ENCODE data around the gene TDRD10. TPM values are rescaled to one million over a fixed set of nuclear protein-coding genes. Genes with fewer than 3 reads are reported as not detected.

The TDRD10 gene
- total and polyA plus RNA-seq, 2 of the 4 experiments (the other 2 are of a cell fraction), result not detected

DNA sequence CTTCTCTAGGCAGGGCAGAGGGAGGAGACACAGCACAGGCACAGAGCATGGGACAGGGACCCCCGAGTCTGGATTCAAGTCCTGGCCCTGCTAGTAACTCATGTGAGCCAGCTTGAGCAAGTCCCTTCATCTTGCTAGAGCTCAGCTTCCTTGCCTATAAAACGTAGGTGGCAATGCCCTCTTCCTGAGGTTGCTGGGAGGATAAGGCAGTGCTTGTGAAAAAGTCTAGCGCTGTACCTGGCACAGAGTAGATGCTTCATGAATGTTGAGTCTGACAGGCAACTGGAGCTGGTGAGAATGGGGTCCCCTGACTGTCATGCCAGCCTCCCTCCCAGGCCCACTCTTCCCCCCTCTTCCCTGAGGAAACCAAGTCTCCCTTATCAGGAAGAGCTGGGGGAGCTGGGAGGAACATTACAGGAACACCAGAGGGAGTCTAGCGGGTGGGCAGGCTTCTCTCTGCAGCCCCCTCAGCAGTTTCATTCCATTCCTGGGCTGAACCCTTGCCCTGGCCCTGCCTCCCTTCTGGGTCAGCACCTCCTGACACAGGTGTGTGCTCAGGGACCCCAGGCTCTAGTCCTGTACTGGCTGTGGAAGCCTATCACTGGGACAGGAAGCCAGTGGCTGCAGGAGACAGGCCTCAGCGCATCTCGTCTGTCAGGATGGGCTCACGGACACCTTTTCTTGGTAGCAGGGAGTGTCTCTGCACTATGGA lies 75.5 kb downstream of the TDRD10 start:
- no peak overlapping the region for H3K4me2 ChIP-seq (ENCODE audit: low read depth, low read length)
- H3K27me3 ChIP-seq (ENCODE audit: control insufficient read depth, insufficient read depth, low read length), result peaks cover 8% of the 10 kb centered on the region; the same call in 1 of the 2 replicates
- no peaks in the 10 kb centered on the region for H3K9me3 ChIP-seq (ENCODE audit: control insufficient read depth, insufficient read depth, low read length)
- H3K4ac ChIP-seq (ENCODE audit: low read depth, low read length), result no peak overlapping the region
- H3K27ac ChIP-seq (ENCODE audit: insufficient read depth, low read length), result no peak overlapping the region
- no peak overlapping the region for H4K8ac ChIP-seq (ENCODE audit: low read depth in 2 of 2, low read length in 2 of 2)
- H2BK15ac ChIP-seq (ENCODE audit: low read depth, low read length), result no peak overlapping the region
- H2BK120ac ChIP-seq (ENCODE audit: low read depth, low read length), result no peak overlapping the region
- no peak overlapping the region for H4K5ac ChIP-seq (ENCODE audit: low read depth, low read length)
- no peak overlapping the region for H3K4me3 ChIP-seq (ENCODE audit: insufficient read depth, low read depth, low read length)
- H3K9me1 ChIP-seq (ENCODE audit: insufficient read depth, low read length), result peaks cover 11% of the 10 kb centered on the region; the same call in 1 of the 2 replicates
- H4K20me1 ChIP-seq (ENCODE audit: insufficient read depth, low read length), result peaks cover 14% of the 10 kb centered on the region
- H2AK5ac ChIP-seq (ENCODE audit: low read depth, low read length), result no peak overlapping the region
- H2BK20ac ChIP-seq (ENCODE audit: low read depth, low read length), result no peak overlapping the region
- ChIA-PET POLR2A (ENCODE audit: unreplicated experiment) (no interaction called here), CTCF (no interaction called here)
- in situ Hi-C loops (cut with MboI; ENCODE audit: low sequenced_read_pairs) (no loop called here), intact Hi-C loops (cut with micrococcal nuclease) (no loop called here), dilution Hi-C loops (cut with HindIII; ENCODE audit: low sequenced_read_pairs, unreplicated experiment) (no loop called here)
- TF ChIP-seq, protein P1, sequence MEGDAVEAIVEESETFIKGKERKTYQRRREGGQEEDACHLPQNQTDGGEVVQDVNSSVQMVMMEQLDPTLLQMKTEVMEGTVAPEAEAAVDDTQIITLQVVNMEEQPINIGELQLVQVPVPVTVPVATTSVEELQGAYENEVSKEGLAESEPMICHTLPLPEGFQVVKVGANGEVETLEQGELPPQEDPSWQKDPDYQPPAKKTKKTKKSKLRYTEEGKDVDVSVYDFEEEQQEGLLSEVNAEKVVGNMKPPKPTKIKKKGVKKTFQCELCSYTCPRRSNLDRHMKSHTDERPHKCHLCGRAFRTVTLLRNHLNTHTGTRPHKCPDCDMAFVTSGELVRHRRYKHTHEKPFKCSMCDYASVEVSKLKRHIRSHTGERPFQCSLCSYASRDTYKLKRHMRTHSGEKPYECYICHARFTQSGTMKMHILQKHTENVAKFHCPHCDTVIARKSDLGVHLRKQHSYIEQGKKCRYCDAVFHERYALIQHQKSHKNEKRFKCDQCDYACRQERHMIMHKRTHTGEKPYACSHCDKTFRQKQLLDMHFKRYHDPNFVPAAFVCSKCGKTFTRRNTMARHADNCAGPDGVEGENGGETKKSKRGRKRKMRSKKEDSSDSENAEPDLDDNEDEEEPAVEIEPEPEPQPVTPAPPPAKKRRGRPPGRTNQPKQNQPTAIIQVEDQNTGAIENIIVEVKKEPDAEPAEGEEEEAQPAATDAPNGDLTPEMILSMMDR (conservative IDR thresholded peaks at IDR 0.05; ENCODE audit: low read depth, low read length), result no peak
- TF ChIP-seq MAZ (IDR thresholded peaks at IDR 0.05; ENCODE audit: borderline replicate concordance, low read depth, low read length) (no peak), MAFK (IDR thresholded peaks at IDR 0.05; ENCODE audit: low read depth, low read length) (no peak), POLR2A (IDR thresholded peaks at IDR 0.05; ENCODE audit: low read depth, low read length) (no peak), CHD1 (IDR thresholded peaks at IDR 0.05; ENCODE audit: low read depth, low read length) (no peak), RFX5 (IDR thresholded peaks at IDR 0.05; ENCODE audit: low read depth, low read length) (no peak), RAD21 (IDR thresholded peaks at IDR 0.05; ENCODE audit: low read length) (no peak), SMC3 (IDR thresholded peaks at IDR 0.05; ENCODE audit: low read depth, low read length) (no peak), RCOR1 (IDR thresholded peaks at IDR 0.05; ENCODE audit: insufficient replicate concordance, low read length) (no peak), USF2 (IDR thresholded peaks at IDR 0.05; ENCODE audit: low read depth, low read length) (no peak)
- H2BK5ac ChIP-seq (ENCODE audit: low read depth, low read length, poor library complexity, severe bottlenecking), result no peak overlapping the region
- no TSS peak for BruUV-seq (replicated peaks)
- peaks cover 4% of the 10 kb centered on the region; the same call in 1 of the 2 replicates for H3K4me1 ChIP-seq (ENCODE audit: control insufficient read depth, insufficient read depth, low read length)
- DNase-seq (no peak), ATAC-seq (ENCODE audit: low read depth) (no peak)
- WGBS, 2 experiments (ENCODE audit: extremely low coverage in 2 of 2, insufficient read length in 1 of 2), result no CpG with 5 or more reads among the region's 7 CpGs
- H4K91ac ChIP-seq (ENCODE audit: insufficient read depth, low read depth, low read length), result no peak overlapping the region
- H3K56ac ChIP-seq (ENCODE audit: extremely low read depth, insufficient read depth, low read length), result no peak overlapping the region
- no peak overlapping the region for H3K14ac ChIP-seq (replicated peaks; ENCODE audit: low read depth, low read length)
- H3K18ac ChIP-seq (ENCODE audit: low read depth, low read length), result no peak overlapping the region
- H2AFZ ChIP-seq (replicated peaks; ENCODE audit: low read length, poor library complexity), result no peak overlapping the region
- 0 out of 4 replicates have a peak, but pooled peaks cover 0 to 2% of the 10 kb centered on the region in 2 experiments for H3K79me1 ChIP-seq (ENCODE audit: low read depth in 1 of 2, low read length in 2 of 2)
- H3K23ac ChIP-seq (ENCODE audit: low read depth, low read length), result no peak overlapping the region
- no peak overlapping the region for H3K9ac ChIP-seq (ENCODE audit: low read depth, low read length)
- peaks cover 39% of the 10 kb centered on the region for H3K36me3 ChIP-seq (ENCODE audit: control insufficient read depth, insufficient read depth, low read length)
- H2AK9ac ChIP-seq (replicated peaks; ENCODE audit: low read depth, low read length, poor library complexity), result no peak overlapping the region

All from IMR-90 (cell line).